Natural killer cell (primary cell): Measurements from ENCODE around the gene FGD2. TPM values are rescaled to one million over a fixed set of nuclear protein-coding genes. Genes with fewer than 3 reads are reported as not detected.

Experiments used
- ATAC-seq, 3 donors: fragments of 150-1000 bp in 2 of 3; fragments of 200-7000 bp in 1 of 3; cut with Tn5 transposase; 1 replicate in 1 of 3; 2 replicates in 2 of 3; pipeline ENCODE4 v1.10.0; 2021; ENCODE audit warnings: mild to moderate bottlenecking in 2 of 3, moderate library complexity in 2 of 3
- DNase-seq, 2 donors: peaks; one replicate each; pipeline versions ENCODE4 v3.0.0 to v3.0.0-alpha.2; 2013 to 2021; ENCODE audit warnings: mixed read lengths in 1 of 2
- H3K27ac ChIP-seq: one replicate; pipeline ENCODE4 v1.5.1; 2013; ENCODE audit warnings: mild to moderate bottlenecking, low read length
- H3K27me3 ChIP-seq: one replicate; pipeline ENCODE4 v1.6.1; 2013; ENCODE audit warnings: low read length; ENCODE audit not compliant: control insufficient read depth, insufficient read depth
- H3K36me3 ChIP-seq: one replicate; pipeline ENCODE4 v1.6.1; 2013; ENCODE audit warnings: low read length; ENCODE audit not compliant: control insufficient read depth, insufficient read depth
- H3K4me1 ChIP-seq: one replicate; pipeline ENCODE4 v1.6.1; 2013; ENCODE audit warnings: low read length; ENCODE audit not compliant: control insufficient read depth, insufficient read depth
- H3K4me3 ChIP-seq: one replicate; pipeline ENCODE4 v1.5.1; 2013; ENCODE audit warnings: low read length
- H3K9me3 ChIP-seq: one replicate; pipeline ENCODE4 v1.6.1; 2013; ENCODE audit warnings: low read length; ENCODE audit not compliant: control insufficient read depth, insufficient read depth
- H3K27ac Mint-ChIP-seq, 2 donors: one replicate each; pipeline ENCODE4 v1.8.0; 2022; ENCODE audit warnings: mild to moderate bottlenecking in 2 of 2, mixed read lengths in 2 of 2, moderate library complexity in 1 of 2
- H3K27me3 Mint-ChIP-seq, 2 donors: one replicate each; pipeline ENCODE4 v1.8.0; 2022; ENCODE audit warnings: low read depth in 2 of 2, mixed read lengths in 2 of 2
- H3K36me3 Mint-ChIP-seq: one replicate; pipeline ENCODE4 v1.8.0; 2022; ENCODE audit warnings: mixed read lengths
- H3K4me1 Mint-ChIP-seq, 2 donors: one replicate each; pipeline ENCODE4 v1.8.0; 2022; ENCODE audit warnings: mixed read lengths in 2 of 2
- H3K4me3 Mint-ChIP-seq: one replicate; pipeline ENCODE4 v1.8.0; 2022; ENCODE audit warnings: mild to moderate bottlenecking, moderate library complexity, mixed read lengths
- H3K9me3 Mint-ChIP-seq, 2 donors: one replicate each; pipeline ENCODE4 v1.8.0; 2022; ENCODE audit warnings: mixed read lengths in 2 of 2
- CTCF ChIP-seq: fragments of 200-600 bp; IDR thresholded peaks from one replicate; pipeline ENCODE4 v1.8.0; 2022; ENCODE audit warnings: antibody characterized with exemption
- WGBS: methylation state at CpG from one replicate; pipeline ENCODE4 v1.1.7; 2013; ENCODE audit warnings: missing lambda C conversion rate; ENCODE audit not compliant: insufficient coverage; 5-methylcytosine and 5-hydroxymethylcytosine counted together
- intact Hi-C: fragments of 100-400 bp; cut with micrococcal nuclease; formaldehyde crosslinking; loops from one replicate; pipeline ENCODE4 v1.14.2; 2022
- total RNA-seq, 4 donors: library from RNA; stranded (reverse); fragments of 120-200 nt in 1 of 4; gene quantifications; one replicate each; pipeline versions ENCODE4 v1.2.3 to v1.2.4, GENCODE V29; 2013 to 2022

Gene FGD2
- total RNA-seq, 3 donors from 2014 or later (not counting 1 experiment from before 2014, with no cell fraction given) = 6.3 to 22.3 (median 14.1) TPM

- peaks cover 5% of the 10 kb centered on the region for H3K36me3 ChIP-seq
- Mint-ChIP-seq H3K27ac (peak overlapping the region in 1 of 2 donors; percentile 60), H3K36me3 (no peaks in the 10 kb centered on the region), H3K4me3 (no peak overlapping the region), H3K9me3 (no peaks in the 10 kb centered on the region), H3K4me1 (peaks cover 39 to 60% of the 10 kb centered on the region in 2 donors), H3K27me3 (no peaks in the 10 kb centered on the region)
- no peak overlapping the region for H3K27ac ChIP-seq
- DNase-seq = peak in 1 of 2 donors; percentile 31
- no peaks in the 10 kb centered on the region for H3K9me3 ChIP-seq
- intact Hi-C loops = no loop called here
- peaks cover 47% of the 10 kb centered on the region for H3K4me1 ChIP-seq
- H3K27me3 ChIP-seq = no peaks in the 10 kb centered on the region
- WGBS = 75% methylated on average over 15 of the region's 15 CpGs
- TF ChIP-seq CTCF = no peak
- H3K4me3 ChIP-seq = no peak overlapping the region
- peak in 1 of 3 donors; percentile 22 for ATAC-seq
These were observed 19.3 kb downstream of the FGD2 start for GRCh38 chr6:37024656-37025337.

GRCh38 chr6:37025621-37026466 is 20.4 kb downstream of the FGD2 start:
- peaks cover 0 to 2% of the 10 kb centered on the region in 2 donors for H3K9me3 Mint-ChIP-seq
- DNase-seq (no peak), ATAC-seq (no peak)
- peaks cover 47 to 65% of the 10 kb centered on the region in 2 donors for H3K4me1 Mint-ChIP-seq
- H3K36me3 ChIP-seq = peaks cover 5% of the 10 kb centered on the region
- H3K27me3 Mint-ChIP-seq = no peaks in the 10 kb centered on the region
- no peak overlapping the region for H3K4me3 ChIP-seq
- intact Hi-C loops = no loop called here
- peaks cover 51% of the 10 kb centered on the region for H3K4me1 ChIP-seq
- no peak overlapping the region for H3K4me3 Mint-ChIP-seq
- H3K27ac ChIP-seq = no peak overlapping the region
- H3K27me3 ChIP-seq = no peaks in the 10 kb centered on the region
- WGBS = 88% methylated on average over 24 of the region's 24 CpGs
- H3K27ac Mint-ChIP-seq = peak overlapping the region in 1 of 2 donors; percentile 60
- no peak for TF ChIP-seq CTCF
- H3K9me3 ChIP-seq = no peaks in the 10 kb centered on the region
- H3K36me3 Mint-ChIP-seq = no peaks in the 10 kb centered on the region

GRCh38 chr6:37027036-37027720 is 21.7 kb downstream of the FGD2 start:
- H3K4me3 Mint-ChIP-seq = no peak overlapping the region
- H3K9me3 Mint-ChIP-seq = peaks cover 0 to 2% of the 10 kb centered on the region in 2 donors
- Histone ChIP-seq H3K9me3 (no peaks in the 10 kb centered on the region), H3K27ac (no peak overlapping the region), H3K4me1 (peaks cover 47% of the 10 kb centered on the region), H3K27me3 (no peaks in the 10 kb centered on the region), H3K36me3 (peaks cover 7% of the 10 kb centered on the region), H3K4me3 (no peak overlapping the region)
- DNase-seq (no peak), ATAC-seq (no peak)
- H3K27me3 Mint-ChIP-seq = no peaks in the 10 kb centered on the region
- H3K4me1 Mint-ChIP-seq = peaks cover 41 to 56% of the 10 kb centered on the region in 2 donors
- no peak for TF ChIP-seq CTCF
- no peaks in the 10 kb centered on the region for H3K36me3 Mint-ChIP-seq
- intact Hi-C loops = no loop called here
- WGBS = 86% methylated on average over 15 of the region's 15 CpGs
- peak overlapping the region in 1 of 2 donors; percentile 20 for H3K27ac Mint-ChIP-seq
